Pancreas (tissue), 10 donors: ENCODE measurements around the gene CCDC182. TPM values are rescaled to one million over a fixed set of nuclear protein-coding genes. Genes with fewer than 3 reads are reported as not detected.
A peak's percentile ranks its signal among the peaks of the same experiment; 100 is the strongest.

ENCODE experiments used
- ATAC-seq, 4 donors: fragments of 200-7000 bp; cut with Tn5 transposase; one replicate each; pipeline versions ENCODE4 v1.8.0 to v1.9.1; 2020; ENCODE audit warnings: mild to moderate bottlenecking in 4 of 4, moderate library complexity in 4 of 4
- DNase-seq, 6 donors: peaks; one replicate each; pipeline ENCODE4 v3.0.0-alpha.2; 2020
- FAIRE-seq: peaks from 2 replicates; lab custom pipeline; 2012; peaks lifted over from hg19 to GRCh38; lab: Jason Lieb, UNC
- H3K27ac ChIP-seq, 4 donors: fragments of 200-600 bp; sonication (generic); 1 replicate in 3 of 4; 2 replicates in 1 of 4; pipeline versions ENCODE4 v1.5.0 to v1.8.0; 2020
- H3K27me3 ChIP-seq, 4 donors: fragments of 200-600 bp; one replicate each; pipeline ENCODE4 v1.8.0; 2021
- H3K36me3 ChIP-seq, 3 donors: fragments of 200-600 bp; sonication (generic) in 1 of 3; one replicate each; pipeline versions ENCODE4 v1.5.0 to v1.8.0; 2020 to 2021
- H3K4me1 ChIP-seq, 3 donors: fragments of 200-600 bp; one replicate each; pipeline ENCODE4 v1.8.0; 2021
- H3K4me3 ChIP-seq, 4 donors: fragments of 200-600 bp; sonication (generic) in 2 of 4; one replicate each; pipeline versions ENCODE4 v1.5.0 to v1.8.0; 2020 to 2021
- H3K9me3 ChIP-seq, 4 donors: fragments of 200-600 bp; one replicate each; pipeline ENCODE4 v1.8.0; 2021
- CTCF ChIP-seq, 4 donors: fragments of 200-600 bp; sonication (generic) in 3 of 4; IDR thresholded peaks; one replicate each; pipeline versions ENCODE4 v1.5.0 to v1.8.0; 2021; ENCODE audit warnings: antibody characterized with exemption in 4 of 4
- WGBS, 2 donors: extraction: QIAGEN DNeasy Blood & Tissue Kit; methylation state at CpG; one replicate each; pipeline ENCODE4 v1.1.7; 2013; 5-methylcytosine and 5-hydroxymethylcytosine counted together
- intact Hi-C, 3 donors: fragments of 100-400 bp; cut with DNase I; formaldehyde crosslinking; loops; one replicate each; pipeline versions ENCODE4 v1.11.1 to v1.14.2; 2022
- polyA plus RNA-seq, 2 donors: library from polyadenylated mRNA; stranded (reverse); fragments of 200-250 nt; gene quantifications; one replicate each; pipeline ENCODE4 v1.2.3, GENCODE V29; 2013
- total RNA-seq, 6 donors: library from RNA; stranded (reverse); fragmentation: NEBNext Ultra II Directional in 4 of 6; extraction: Animal tissue kit (Norgen Biotek cat#: 25700) in 4 of 6; gene quantifications; one replicate each; pipeline versions ENCODE4 v1.2.1 to v1.2.4, GENCODE V29; 2021 to 2023
- donor health status: healthy with polysubstance abuse.
- donor health status: DM: no; HTN: no; CAD: no; lungs with moderate emphysema.
- donor health status: DM: no; HTN: no; CAD: no.
- donor health status: control.
- donor health status: control.
- donor health status: Bipolar disorder and iron deficiency.
- donor health status: DM: yes; HTN: yes; CAD: no.
- donor health status: DM: no; HTN: no; CAD: no.
- donor health status: DM: no; HTN: no; CAD: no.
- donor health status: DM: yes; HTN: yes; CAD: no.

Gene CCDC182
- total and polyA plus RNA-seq, 8 donors, result not detected

GRCh38 chr17:57767561-57767960 is 22.5 kb upstream of the CCDC182 start:
- FAIRE-seq, result no peak
- no peak for DNase-seq
- WGBS, 2 donors, result 52 to 55% methylated on average over 6 of the region's 6 CpGs

GRCh38 chr17:57766318-57766943 is 21.3 kb upstream of the CCDC182 start:
- ATAC-seq, result peak in 2 of 4 donors; percentile 67 to 72
- no peaks in the 10 kb centered on the region for H3K36me3 ChIP-seq

More at GRCh38 chr17:57767561-57767960, 22.5 kb upstream of the CCDC182 start:
- TF ChIP-seq CTCF (IDR thresholded peaks at IDR 0.05), result no peak
- intact Hi-C loops, result no loop called here
- no peaks in the 10 kb centered on the region for H3K9me3 ChIP-seq
- no peak overlapping the region for H3K4me3 ChIP-seq
- no peaks in the 10 kb centered on the region for H3K4me1 ChIP-seq
- no peak overlapping the region for H3K27ac ChIP-seq
- ATAC-seq, result no peak
- H3K36me3 ChIP-seq, result no peaks in the 10 kb centered on the region
- H3K27me3 ChIP-seq, result no peaks in the 10 kb centered on the region

GRCh38 chr17:57762452-57763395 is 17.6 kb upstream of the CCDC182 start:
- no peaks in the 10 kb centered on the region for H3K36me3 ChIP-seq
- no peak for TF ChIP-seq CTCF (IDR thresholded peaks at IDR 0.05)
- no peaks in the 10 kb centered on the region for H3K27me3 ChIP-seq
- H3K4me1 ChIP-seq, result no peaks in the 10 kb centered on the region
- no peak for ATAC-seq
- intact Hi-C loops, result no loop called here
- H3K9me3 ChIP-seq, result no peaks in the 10 kb centered on the region
- H3K4me3 ChIP-seq, result no peak overlapping the region
- 52 to 56% methylated on average over 19 of the region's 19 CpGs for WGBS, 2 donors
- no peak overlapping the region for H3K27ac ChIP-seq
- no peak for FAIRE-seq
- no peak for DNase-seq

More at GRCh38 chr17:57766318-57766943, 21.3 kb upstream of the CCDC182 start:
- TF ChIP-seq CTCF (IDR thresholded peaks at IDR 0.05), result no peak
- WGBS, 2 donors, result 76 to 80% methylated on average over 2 of the region's 2 CpGs
- Histone ChIP-seq H3K27ac (no peak overlapping the region), H3K9me3 (no peaks in the 10 kb centered on the region), H3K4me1 (no peaks in the 10 kb centered on the region), H3K4me3 (no peak overlapping the region), H3K27me3 (no peaks in the 10 kb centered on the region)
- intact Hi-C loops, result no loop called here
- DNase-seq (no peak), FAIRE-seq (no peak)

GRCh38 chr17:57761887-57762286 is 16.8 kb upstream of the CCDC182 start:
- no peak overlapping the region for H3K4me3 ChIP-seq
- intact Hi-C loops, result no loop called here
- H3K27ac ChIP-seq, result no peak overlapping the region
- 58 to 67% methylated on average over 8 of the region's 8 CpGs for WGBS, 2 donors
- no peaks in the 10 kb centered on the region for H3K36me3 ChIP-seq
- TF ChIP-seq CTCF (IDR thresholded peaks at IDR 0.05), result no peak
- no peaks in the 10 kb centered on the region for H3K9me3 ChIP-seq
- FAIRE-seq, result no peak
- no peak for DNase-seq
- no peaks in the 10 kb centered on the region for H3K4me1 ChIP-seq
- no peaks in the 10 kb centered on the region for H3K27me3 ChIP-seq
- ATAC-seq, result no peak
